Muscle of back (tissue), 3 donors: ENCODE results near the gene MSL3B.
"Not testable (repeated sequence)": the region's sequence is repeated elsewhere in the genome, so short reads cannot be mapped to it uniquely, and the experiment has no call there.

Source experiments
- DNase-seq, 3 donors: peaks; one replicate each; pipeline versions ENCODE4 v3.0.0 to v3.0.0-alpha.2; 2013

Gene MSL3B

DNA sequence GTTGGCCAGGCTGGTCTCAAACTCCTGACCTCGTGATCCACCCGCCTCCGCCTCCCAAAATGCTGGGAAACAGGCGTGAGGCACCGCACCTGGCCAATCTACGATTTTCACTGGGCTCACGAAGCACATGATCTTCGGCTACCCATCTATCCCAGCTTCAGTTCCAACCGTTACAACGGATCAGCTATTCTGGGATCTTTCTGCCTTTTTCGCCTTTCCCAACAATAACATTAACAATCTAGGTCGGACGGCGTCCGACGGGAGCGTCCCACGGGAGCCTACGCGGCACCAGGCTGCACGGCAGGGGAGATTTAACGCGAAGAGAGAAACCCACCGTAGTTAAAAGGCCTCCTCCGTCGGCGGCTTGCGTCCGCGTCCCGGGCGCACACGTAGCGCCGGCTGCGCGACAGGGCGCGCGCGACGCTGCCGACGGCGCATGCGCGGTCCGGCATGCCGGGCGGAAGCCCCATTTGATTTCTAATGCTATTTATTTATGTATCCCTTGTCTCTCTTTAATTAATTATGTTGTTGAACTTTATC is at the start of gene MSL3B:
Gene MSL3B, minus strand, starts transcription at position 394 of the 540 bp plus-strand sequence.
- peak; percentile 41 to 76 (median 56) for DNase-seq

DNA sequence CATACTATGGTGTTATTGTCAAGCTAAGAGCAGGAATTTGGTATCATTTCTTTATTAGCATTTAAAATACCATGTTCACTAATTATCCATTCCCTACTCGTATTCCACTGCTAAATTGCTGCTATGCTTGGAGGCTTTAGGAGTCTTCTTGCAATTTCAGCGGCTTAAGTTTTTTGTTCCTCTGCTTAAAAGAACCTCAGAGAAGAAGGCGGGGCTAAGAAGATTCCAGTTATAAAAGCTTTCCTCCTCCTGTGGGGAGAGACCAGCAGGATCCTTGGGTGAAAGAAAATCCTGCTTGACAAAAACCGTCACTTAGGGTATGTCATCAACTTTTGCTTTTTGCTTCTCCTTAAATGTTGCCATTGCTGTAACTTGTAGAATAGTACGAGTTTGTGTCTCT is 48.9 kb upstream of the MSL3B start, which contains the start of gene TRPM8:
Gene TRPM8, plus strand, starts transcription at position 258 of the 400 bp plus-strand sequence. CDS start 9,165 bp downstream, outside the sequence.
- DNase-seq, result no peak

- no peak for DNase-seq
Measured at GRCh38 chr2:233915128-233915527, 46.9 kb upstream of the MSL3B start.

DNA sequence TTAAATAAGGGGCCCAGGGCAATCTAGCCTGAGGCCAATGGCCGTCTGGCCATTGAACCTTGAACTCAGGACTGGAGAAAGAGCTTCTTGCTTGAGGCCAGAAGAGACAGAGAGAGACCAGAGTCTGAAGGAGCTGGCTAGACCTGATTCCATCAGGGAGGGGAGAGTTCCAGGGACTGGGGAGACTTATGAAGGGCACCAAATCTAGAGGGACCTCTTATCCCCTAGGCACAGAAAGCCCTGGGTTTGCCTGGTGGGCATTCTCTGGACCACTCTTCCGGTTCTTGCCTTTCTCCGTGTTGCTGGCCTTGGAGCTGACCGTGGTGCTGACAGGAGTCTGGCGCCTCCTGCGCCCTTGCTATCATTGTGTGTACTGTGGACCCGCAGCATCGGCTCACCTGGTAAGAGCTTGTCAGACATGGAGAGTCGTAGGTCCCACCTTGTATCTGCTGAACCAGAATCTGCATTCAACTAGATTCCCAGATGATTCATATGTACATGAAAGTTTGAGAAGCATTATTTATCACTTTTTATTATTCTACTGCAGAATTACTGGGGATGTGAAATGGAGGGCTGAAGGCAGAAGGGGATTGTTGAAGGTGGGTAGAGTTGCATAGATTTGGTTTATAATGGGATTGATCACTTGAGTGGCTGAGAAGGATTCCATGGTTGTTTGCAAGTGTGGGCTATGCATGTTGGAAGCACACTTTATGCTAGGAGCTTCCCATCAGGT is 44.7 kb upstream of the MSL3B start:
- peak; percentile 14 to 53 (median 46) for DNase-seq

- DNase-seq, result no peak
Measured at GRCh38 chr2:233907627-233908026, 39.4 kb upstream of the MSL3B start.

DNA sequence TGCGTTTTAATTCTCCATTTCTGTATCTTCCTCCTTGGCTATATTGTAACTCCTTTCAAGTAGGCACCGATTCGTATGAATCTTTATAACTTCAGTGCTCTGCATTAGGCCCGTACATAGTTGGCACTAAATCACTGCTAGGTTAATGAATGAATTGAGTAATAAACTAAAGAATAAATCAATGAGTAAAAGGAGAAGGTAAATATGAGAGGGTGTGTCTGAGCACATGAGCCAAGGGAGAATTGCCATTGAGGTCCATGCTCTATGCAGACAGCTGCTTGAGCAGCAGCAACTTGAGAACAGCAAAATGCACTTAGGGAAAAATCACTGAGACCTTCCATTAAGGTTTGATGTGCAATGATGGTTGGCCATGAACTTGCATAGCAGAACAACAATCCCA is 37.8 kb upstream of the MSL3B start:
- no peak for DNase-seq

GRCh38 chr2:233901884-233902283 is 33.7 kb upstream of the MSL3B start:
- DNase-seq, result no peak

GRCh38 chr2:233901367-233901766 is 33.2 kb upstream of the MSL3B start:
- no peak for DNase-seq

GRCh38 chr2:233896253-233896652 is 28.1 kb upstream of the MSL3B start:
- not testable (repeated sequence) for DNase-seq

DNA sequence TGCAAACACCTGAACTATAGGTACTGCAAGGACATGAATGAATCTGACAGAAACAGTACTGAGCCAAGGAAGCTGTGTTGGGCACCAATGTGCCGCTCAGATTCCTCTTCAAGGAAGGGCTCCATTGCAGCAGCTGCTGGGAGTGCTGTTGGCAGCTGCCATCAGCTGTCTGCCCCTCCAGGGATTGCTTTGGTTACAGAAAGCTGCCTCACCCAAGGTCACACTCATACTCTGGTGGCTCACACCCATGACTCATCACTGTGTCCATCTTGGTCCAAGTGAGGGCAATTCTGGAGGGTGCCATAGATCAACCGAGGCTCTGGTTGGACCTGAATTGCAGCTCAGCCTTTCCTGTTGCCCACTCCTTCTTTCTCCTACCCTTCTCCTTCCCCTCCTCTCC is 24.6 kb upstream of the MSL3B start:
- peak in 2 of 3 donors; percentile 3 to 4 for DNase-seq

GRCh38 chr2:233882353-233882752 is 14.2 kb upstream of the MSL3B start:
- DNase-seq, result no peak

- DNase-seq, result not testable (repeated sequence)
Measured at GRCh38 chr2:233872125-233872524, 3.9 kb upstream of the MSL3B start.

DNA sequence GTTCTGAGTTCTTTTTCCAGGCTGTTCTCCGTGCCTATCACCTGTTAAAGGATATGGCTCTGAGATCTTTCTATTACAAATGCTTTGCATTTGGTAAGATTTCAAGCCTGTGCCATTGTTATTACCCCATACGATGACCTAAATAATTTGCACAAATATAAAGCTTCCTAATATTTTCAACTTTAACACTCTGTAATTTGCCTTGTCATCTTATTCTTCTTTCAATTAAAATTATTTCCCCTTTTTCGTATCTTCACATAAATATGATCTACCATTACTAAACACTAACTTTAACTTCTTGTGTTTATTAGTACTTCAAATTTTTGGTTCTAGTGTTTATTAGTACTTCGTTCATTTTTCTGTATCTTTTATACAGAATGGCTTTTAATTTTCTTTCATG is 3.2 kb upstream of the MSL3B start:
- no peak for DNase-seq

- DNase-seq, result no peak
Measured at GRCh38 chr2:233866479-233866878, 1.7 kb downstream of the MSL3B start.

GRCh38 chr2:233865838-233866237 is 2.3 kb downstream of the MSL3B start:
- no peak for DNase-seq

DNA sequence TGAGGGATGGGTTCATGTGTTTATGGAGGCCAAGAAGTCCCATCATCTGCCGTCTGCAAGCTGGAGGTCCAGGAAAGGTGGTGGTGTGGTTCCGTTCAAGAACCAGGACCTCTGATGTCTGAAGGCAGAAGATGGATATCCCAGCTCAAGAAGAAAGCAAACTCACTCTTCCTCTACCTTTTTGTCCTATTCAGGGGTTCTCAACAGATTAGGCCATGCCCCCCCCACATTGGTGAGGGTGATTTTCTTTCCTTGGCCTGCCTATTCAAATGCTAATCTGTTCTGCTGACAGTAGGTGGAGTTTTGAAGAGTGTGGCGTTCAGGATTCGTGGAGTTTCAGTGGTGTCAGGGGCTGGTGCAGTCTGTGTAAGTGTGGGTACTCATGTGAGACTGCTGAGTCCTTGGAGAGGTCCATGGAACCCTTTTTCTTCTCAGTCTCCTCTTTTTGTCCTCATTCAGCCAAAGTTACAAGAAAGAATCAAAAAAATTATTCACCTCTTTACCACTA is 5.9 kb downstream of the MSL3B start:
- DNase-seq, result no peak

- DNase-seq, result no peak
Measured at GRCh38 chr2:233858331-233858730, 9.9 kb downstream of the MSL3B start.

DNA sequence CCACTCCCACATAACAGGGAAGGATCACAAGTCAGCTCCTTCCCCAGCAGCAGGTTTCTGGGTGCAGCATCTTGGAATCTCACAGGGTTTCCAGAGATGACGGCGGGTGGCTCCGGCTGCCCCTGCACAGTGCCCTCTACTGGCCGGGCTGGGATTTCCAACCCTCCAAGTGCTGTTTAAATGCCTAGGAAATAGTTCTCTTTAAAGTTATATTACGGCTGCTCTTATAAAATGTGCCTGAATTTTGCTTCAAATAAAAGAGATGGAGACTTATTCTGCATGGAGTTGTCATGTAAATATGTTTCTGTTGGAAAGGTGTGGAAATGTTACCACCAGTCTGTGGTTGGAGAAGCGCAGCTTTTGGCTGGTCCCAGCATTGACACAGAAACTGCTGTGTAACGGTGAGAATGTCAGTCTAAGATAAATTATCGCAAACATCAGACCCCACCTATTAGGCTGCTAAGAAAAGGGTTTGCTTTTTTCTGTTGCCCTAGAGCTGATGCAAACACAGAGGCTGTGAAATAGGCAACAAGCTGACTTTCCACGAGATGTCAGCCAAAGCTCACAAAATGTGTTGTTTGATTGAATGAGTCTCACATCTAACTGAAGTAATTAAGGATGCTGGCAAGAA is 10.6 kb downstream of the MSL3B start:
- DNase-seq, result no peak

- DNase-seq, result no peak
Measured at GRCh38 chr2:233856184-233856583, 12.0 kb downstream of the MSL3B start.

- DNase-seq, result peak in 1 of 3 donors; percentile 6
Measured at GRCh38 chr2:233855345-233855744, 12.8 kb downstream of the MSL3B start.

DNA sequence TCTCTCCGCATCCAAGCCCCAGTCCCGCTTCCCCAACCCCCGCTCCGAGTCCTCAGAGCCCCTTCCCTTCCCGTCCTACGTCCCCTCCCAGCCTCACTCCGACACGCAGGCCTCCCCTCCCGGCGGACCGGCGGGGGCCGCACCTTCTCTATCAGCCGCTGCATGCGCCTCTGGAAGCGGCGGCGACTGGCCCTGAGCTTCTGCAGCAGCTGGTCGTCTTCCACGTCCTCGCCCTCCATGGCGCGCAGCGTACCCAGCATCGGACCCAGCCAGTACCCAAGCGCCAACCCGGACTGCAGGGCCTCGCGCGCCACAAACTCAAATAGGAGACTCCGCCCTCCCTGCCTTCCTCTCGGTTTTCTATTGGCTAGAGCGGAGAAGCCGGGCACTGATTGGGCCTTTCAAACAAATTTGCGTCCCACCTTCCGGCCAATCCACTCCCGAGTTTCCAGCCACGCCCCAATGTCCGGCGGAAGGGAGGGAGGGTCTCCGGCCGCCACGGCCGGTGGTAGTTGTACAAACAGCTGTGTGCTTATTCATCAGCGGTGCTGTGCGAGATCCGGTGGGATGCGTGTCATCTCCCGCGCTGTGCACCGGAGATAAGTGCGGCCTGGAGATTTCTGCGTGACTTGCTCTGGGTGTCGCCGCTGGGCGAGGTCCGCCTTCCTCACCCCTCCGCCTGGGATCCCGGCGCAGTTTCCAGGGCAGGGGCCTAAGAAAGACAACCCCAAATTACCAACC is 13.8 kb downstream of the MSL3B start, which contains the start of gene HJURP:
Gene HJURP, minus strand, starts transcription at position 295 of the 741 bp plus-strand sequence. Its CDS starts 35 bp downstream, at position 260.
- peak; percentile 94 to 97 (median 96) for DNase-seq

- no peak for DNase-seq
Measured at GRCh38 chr2:233853883-233854240, 14.3 kb downstream of the MSL3B start.
